ENCODE measurements around the gene AKAP11. TPM values are rescaled to one million over a fixed set of nuclear protein-coding genes. Genes with fewer than 3 reads are reported as not detected.

Gene AKAP11
- total and polyA plus RNA-seq, 2 of the 13 experiments (the other 11 are each of a cell fraction or from before 2014, with no cell fraction given), result 7.2 to 9.8 TPM

DNA sequence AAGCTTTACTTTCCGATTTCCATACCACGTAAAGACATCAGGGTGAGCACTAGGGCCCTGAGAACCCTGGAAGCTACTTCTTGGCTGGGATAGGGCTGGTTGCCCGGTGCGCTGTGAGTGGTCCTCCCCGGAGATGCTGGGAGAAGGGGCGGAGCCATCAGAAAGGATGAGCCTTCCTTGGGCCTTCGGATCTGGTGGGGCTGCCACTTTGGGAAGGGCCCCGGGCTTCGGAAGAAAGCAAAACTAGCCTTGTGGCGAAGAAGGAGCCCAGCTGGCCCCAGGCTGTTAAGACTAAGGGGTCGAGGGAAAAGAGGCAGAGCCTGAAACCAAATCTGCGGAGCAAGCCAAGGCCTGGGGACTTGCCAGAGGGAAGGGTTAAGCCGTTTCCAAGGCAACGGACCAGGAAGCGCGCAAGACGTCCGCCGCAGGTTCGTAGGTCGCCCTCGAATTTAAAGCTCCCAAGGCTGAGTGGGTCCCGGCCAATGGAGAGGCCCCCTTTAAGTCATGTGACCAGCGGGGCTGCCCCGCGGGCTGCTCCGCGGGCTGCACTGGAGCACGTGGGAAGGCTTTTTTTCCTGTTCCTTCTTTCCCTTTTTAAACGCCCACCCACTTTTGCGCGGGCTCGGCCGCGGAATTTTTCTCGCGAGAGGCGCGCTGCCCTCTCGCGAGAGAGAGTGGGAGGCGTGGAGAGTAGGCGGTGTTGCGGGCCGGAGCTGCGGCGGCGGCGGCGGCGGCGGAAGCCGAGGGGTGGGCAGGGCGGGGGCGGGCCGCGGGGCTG lies 426 bp upstream of the AKAP11 start (continued):
- TF ChIP-seq, protein P1, sequence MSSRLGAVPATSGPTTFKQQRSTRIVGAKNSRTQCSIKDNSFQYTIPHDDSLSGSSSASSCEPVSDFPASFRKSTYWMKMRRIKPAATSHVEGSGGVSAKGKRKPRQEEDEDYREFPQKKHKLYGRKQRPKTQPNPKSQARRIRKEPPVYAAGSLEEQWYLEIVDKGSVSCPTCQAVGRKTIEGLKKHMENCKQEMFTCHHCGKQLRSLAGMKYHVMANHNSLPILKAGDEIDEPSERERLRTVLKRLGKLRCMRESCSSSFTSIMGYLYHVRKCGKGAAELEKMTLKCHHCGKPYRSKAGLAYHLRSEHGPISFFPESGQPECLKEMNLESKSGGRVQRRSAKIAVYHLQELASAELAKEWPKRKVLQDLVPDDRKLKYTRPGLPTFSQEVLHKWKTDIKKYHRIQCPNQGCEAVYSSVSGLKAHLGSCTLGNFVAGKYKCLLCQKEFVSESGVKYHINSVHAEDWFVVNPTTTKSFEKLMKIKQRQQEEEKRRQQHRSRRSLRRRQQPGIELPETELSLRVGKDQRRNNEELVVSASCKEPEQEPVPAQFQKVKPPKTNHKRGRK (CRISPR knock-in tag; IDR thresholded peaks at IDR 0.05), result no peak
- TF ChIP-seq RARA (CRISPR knock-in tag; IDR thresholded peaks at IDR 0.05), result 0 out of 2 replicates have a peak, but pooled peaks have one; percentile 30
- TF ChIP-seq HNF1B (CRISPR knock-in tag; IDR thresholded peaks at IDR 0.05), result peak; percentile 28; the same call in 1 of the 2 replicates
- peak; percentile 73; the same call in 1 of the 2 replicates for TF ChIP-seq ZNF776 (CRISPR knock-in tag; IDR thresholded peaks at IDR 0.05)
- TF ChIP-seq, protein P2, sequence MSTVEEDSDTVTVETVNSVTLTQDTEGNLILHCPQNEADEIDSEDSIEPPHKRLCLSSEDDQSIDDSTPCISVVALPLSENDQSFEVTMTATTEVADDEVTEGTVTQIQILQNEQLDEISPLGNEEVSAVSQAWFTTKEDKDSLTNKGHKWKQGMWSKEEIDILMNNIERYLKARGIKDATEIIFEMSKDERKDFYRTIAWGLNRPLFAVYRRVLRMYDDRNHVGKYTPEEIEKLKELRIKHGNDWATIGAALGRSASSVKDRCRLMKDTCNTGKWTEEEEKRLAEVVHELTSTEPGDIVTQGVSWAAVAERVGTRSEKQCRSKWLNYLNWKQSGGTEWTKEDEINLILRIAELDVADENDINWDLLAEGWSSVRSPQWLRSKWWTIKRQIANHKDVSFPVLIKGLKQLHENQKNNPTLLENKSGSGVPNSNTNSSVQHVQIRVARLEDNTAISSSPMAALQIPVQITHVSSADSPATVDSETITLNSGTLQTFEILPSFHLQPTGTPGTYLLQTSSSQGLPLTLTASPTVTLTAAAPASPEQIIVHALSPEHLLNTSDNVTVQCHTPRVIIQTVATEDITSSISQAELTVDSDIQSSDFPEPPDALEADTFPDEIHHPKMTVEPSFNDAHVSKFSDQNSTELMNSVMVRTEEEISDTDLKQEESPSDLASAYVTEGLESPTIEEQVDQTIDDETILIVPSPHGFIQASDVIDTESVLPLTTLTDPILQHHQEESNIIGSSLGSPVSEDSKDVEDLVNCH (CRISPR knock-in tag; IDR thresholded peaks at IDR 0.05), result no peak
- TF ChIP-seq RFX1 (IDR thresholded peaks at IDR 0.05), result peak; percentile 57; the same call in 1 of the 2 replicates
- TF ChIP-seq ZMYM3 (CRISPR knock-in tag; IDR thresholded peaks at IDR 0.05), result no peak
- TF ChIP-seq YEATS2 (CRISPR knock-in tag; IDR thresholded peaks at IDR 0.05; ENCODE audit: borderline replicate concordance), result peak; percentile 93
- TF ChIP-seq MBD4 (IDR thresholded peaks at IDR 0.05; ENCODE audit: borderline replicate concordance, low read length), result no peak
- TF ChIP-seq, protein P3, sequence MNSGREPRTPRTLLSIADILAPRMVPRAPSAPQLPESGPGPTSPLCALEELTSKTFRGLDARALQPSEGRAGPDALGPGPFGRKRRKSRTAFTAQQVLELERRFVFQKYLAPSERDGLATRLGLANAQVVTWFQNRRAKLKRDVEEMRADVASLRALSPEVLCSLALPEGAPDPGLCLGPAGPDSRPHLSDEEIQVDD (CRISPR knock-in tag; IDR thresholded peaks at IDR 0.05; ENCODE audit: borderline replicate concordance), result peak; percentile 26; the same call in 1 of the 2 replicates
- TF ChIP-seq ISL2 (CRISPR knock-in tag; IDR thresholded peaks at IDR 0.05), result peak; percentile 47; the same call in 1 of the 2 replicates
- no peak; the same call in 1 of the 2 replicates for TF ChIP-seq KLF9 (CRISPR knock-in tag; IDR thresholded peaks at IDR 0.05; ENCODE audit: low read depth)
- TF ChIP-seq, protein P4, sequence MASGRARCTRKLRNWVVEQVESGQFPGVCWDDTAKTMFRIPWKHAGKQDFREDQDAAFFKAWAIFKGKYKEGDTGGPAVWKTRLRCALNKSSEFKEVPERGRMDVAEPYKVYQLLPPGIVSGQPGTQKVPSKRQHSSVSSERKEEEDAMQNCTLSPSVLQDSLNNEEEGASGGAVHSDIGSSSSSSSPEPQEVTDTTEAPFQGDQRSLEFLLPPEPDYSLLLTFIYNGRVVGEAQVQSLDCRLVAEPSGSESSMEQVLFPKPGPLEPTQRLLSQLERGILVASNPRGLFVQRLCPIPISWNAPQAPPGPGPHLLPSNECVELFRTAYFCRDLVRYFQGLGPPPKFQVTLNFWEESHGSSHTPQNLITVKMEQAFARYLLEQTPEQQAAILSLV (CRISPR knock-in tag; IDR thresholded peaks at IDR 0.05; ENCODE audit: borderline replicate concordance), result no peak
- TF ChIP-seq ZNF441 (CRISPR knock-in tag; IDR thresholded peaks at IDR 0.05; ENCODE audit: borderline replicate concordance), result peak; percentile 74; the same call in 1 of the 2 replicates
- no peak for TF ChIP-seq CENPX (CRISPR knock-in tag; IDR thresholded peaks at IDR 0.05)
- TF ChIP-seq, protein P5, sequence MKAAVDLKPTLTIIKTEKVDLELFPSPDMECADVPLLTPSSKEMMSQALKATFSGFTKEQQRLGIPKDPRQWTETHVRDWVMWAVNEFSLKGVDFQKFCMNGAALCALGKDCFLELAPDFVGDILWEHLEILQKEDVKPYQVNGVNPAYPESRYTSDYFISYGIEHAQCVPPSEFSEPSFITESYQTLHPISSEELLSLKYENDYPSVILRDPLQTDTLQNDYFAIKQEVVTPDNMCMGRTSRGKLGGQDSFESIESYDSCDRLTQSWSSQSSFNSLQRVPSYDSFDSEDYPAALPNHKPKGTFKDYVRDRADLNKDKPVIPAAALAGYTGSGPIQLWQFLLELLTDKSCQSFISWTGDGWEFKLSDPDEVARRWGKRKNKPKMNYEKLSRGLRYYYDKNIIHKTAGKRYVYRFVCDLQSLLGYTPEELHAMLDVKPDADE (CRISPR knock-in tag; IDR thresholded peaks at IDR 0.05), result peak; percentile 87; the same call in 1 of the 2 replicates
- TF ChIP-seq, protein P6, sequence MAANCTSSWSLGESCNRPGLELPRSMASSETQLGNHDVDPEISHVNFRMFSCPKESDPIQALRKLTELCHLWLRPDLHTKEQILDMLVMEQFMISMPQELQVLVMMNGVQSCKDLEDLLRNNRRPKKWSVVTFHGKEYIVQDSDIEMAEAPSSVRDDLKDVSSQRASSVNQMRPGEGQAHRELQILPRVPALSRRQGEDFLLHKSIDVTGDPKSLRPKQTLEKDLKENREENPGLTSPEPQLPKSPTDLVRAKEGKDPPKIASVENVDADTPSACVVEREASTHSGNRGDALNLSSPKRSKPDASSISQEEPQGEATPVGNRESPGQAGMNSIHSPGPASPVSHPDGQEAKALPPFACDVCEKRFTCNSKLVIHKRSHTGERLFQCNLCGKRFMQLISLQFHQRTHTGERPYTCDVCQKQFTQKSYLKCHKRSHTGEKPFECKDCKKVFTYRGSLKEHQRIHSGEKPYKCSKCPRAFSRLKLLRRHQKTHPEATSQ (CRISPR knock-in tag; IDR thresholded peaks at IDR 0.05; ENCODE audit: borderline replicate concordance), result peak; percentile 40; the same call in 1 of the 2 replicates
- peak; percentile 58 for TF ChIP-seq NR2C2 (CRISPR knock-in tag; IDR thresholded peaks at IDR 0.05; ENCODE audit: borderline replicate concordance)
